B cell (primary cell): ENCODE results near the gene IGHMBP2. TPM values are rescaled to one million over a fixed set of nuclear protein-coding genes. Genes with fewer than 3 reads are reported as not detected.

Experiments used
- ATAC-seq: fragments of 200-7000 bp; cut with Tn5 transposase; one replicate; pipeline ENCODE4 v1.10.0; 2021; ENCODE audit warnings: low read depth, mild to moderate bottlenecking, moderate number of reproducible peaks, moderate library complexity
- CTCF ChIA-PET: fragments of 350-600 bp; sonication (Branson Sonifier 250); formaldehyde crosslinking; loops from one replicate; lab custom pipeline; 2021; ENCODE audit warnings: antibody characterized with exemption, inconsistent platforms; lab: Charles Lee
- POLR2A ChIA-PET: fragments of 350-600 bp; sonication (Branson Sonifier 250); formaldehyde crosslinking; loops from one replicate; lab custom pipeline; 2021; ENCODE audit warnings: antibody characterized with exemption; lab: Charles Lee
- DNase-seq: peaks from one replicate; pipeline ENCODE4 v3.0.0; 2013
- H2AFZ ChIP-seq: 2 replicates; pipeline ENCODE4 v1.6.1; 2012; ENCODE audit warnings: mild to moderate bottlenecking, low read depth, low read length; ENCODE audit not compliant: insufficient read depth, poor library complexity, severe bottlenecking
- H3K27ac ChIP-seq, 2 donors: 1 replicate in 1 of 2; 2 replicates in 1 of 2; pipeline ENCODE4 v1.5.1; 2012 to 2013; ENCODE audit warnings: low read length in 2 of 2, mild to moderate bottlenecking in 2 of 2, moderate library complexity in 1 of 2
- H3K27me3 ChIP-seq, 4 experiments: fragments of 200-600 bp in 1 of 4; sonication (generic) in 1 of 4; replicated peaks in 1 of 4; 1 replicate in 2 of 4; 2 replicates in 2 of 4; pipeline versions ENCODE4 v1.6.1 to v1.7.0; 2013 to 2016; ENCODE audit warnings: low read length in 3 of 4, mild to moderate bottlenecking in 2 of 4, mixed read lengths in 1 of 4, moderate library complexity in 1 of 4; ENCODE audit not compliant: insufficient read depth in 4 of 4, control insufficient read depth in 3 of 4; ENCODE audit errors: control extremely low read depth in 1 of 4
- H3K36me3 ChIP-seq, 2 experiments: replicated peaks in 1 of 2; 1 replicate in 1 of 2; 2 replicates in 1 of 2; pipeline versions ENCODE4 v1.6.1 to v1.7.1; 2013; ENCODE audit warnings: low read length in 1 of 2; ENCODE audit not compliant: insufficient read depth in 2 of 2, control insufficient read depth in 1 of 2; ENCODE audit errors: control extremely low read depth in 1 of 2, extremely low read depth in 1 of 2
- H3K4me1 ChIP-seq, 2 donors: fragments of 200-600 bp in 1 of 2; sonication (generic) in 1 of 2; 1 replicate in 1 of 2; 2 replicates in 1 of 2; pipeline versions ENCODE4 v1.5.1 to v1.6.1; 2013 to 2017; ENCODE audit warnings: low read length in 2 of 2; ENCODE audit not compliant: control insufficient read depth in 2 of 2, insufficient read depth in 2 of 2
- H3K4me2 ChIP-seq: replicated peaks from 2 replicates; pipeline ENCODE3; 2012; ENCODE audit warnings: mild to moderate bottlenecking, low read depth, low read length; ENCODE audit not compliant: poor library complexity, severe bottlenecking
- H3K4me3 ChIP-seq, 5 experiments: fragments of 200-600 bp in 1 of 5; sonication (generic) in 1 of 5; 1 replicate in 3 of 5; 2 replicates in 2 of 5; pipeline versions ENCODE4 v1.5.1 to v1.7.0; 2011 to 2016; ENCODE audit warnings: low read length in 4 of 5, mild to moderate bottlenecking in 4 of 5, low read depth in 2 of 5, control low read depth in 1 of 5, moderate library complexity in 1 of 5; ENCODE audit not compliant: insufficient read depth in 1 of 5; ENCODE audit errors: control extremely low read depth in 1 of 5, extremely low read depth in 1 of 5
- H3K79me2 ChIP-seq: fragments of 200-600 bp; sonication (generic); one replicate; pipeline ENCODE4 v1.6.0; 2016; ENCODE audit warnings: low read length; ENCODE audit not compliant: control insufficient read depth, insufficient read depth
- H3K9ac ChIP-seq: fragments of 200-600 bp; sonication (generic); 2 replicates; pipeline ENCODE4 v1.6.1; 2017; ENCODE audit warnings: mild to moderate bottlenecking, low read length, moderate library complexity
- H3K9me3 ChIP-seq, 3 donors: one replicate each; pipeline versions ENCODE4 v1.6.1 to v1.7.1; 2013; ENCODE audit warnings: low read length in 2 of 3; ENCODE audit not compliant: control insufficient read depth in 2 of 3, insufficient read depth in 1 of 3; ENCODE audit errors: control extremely low read depth in 1 of 3
- H4K20me1 ChIP-seq: 2 replicates; pipeline ENCODE4 v1.6.0; 2012; ENCODE audit warnings: mild to moderate bottlenecking, low read length; ENCODE audit not compliant: insufficient read depth, control insufficient read depth, poor library complexity, severe bottlenecking
- H3K27ac Mint-ChIP-seq: one replicate; pipeline ENCODE4 v1.8.0; 2021; ENCODE audit warnings: mixed read lengths
- H3K27me3 Mint-ChIP-seq: one replicate; pipeline ENCODE4 v1.8.0; 2021; ENCODE audit warnings: mixed read lengths
- H3K4me1 Mint-ChIP-seq: one replicate; pipeline ENCODE4 v1.8.0; 2021; ENCODE audit warnings: mixed read lengths
- H3K4me3 Mint-ChIP-seq: one replicate; pipeline ENCODE4 v1.8.0; 2021; ENCODE audit warnings: mixed read lengths
- H3K9me3 Mint-ChIP-seq: one replicate; pipeline ENCODE4 v1.8.0; 2022; ENCODE audit warnings: mixed read lengths; ENCODE audit not compliant: insufficient read depth
- CTCF ChIP-seq: fragments of 200-600 bp; IDR thresholded peaks from one replicate; pipeline ENCODE4 v1.8.0; 2022; ENCODE audit warnings: antibody characterized with exemption, mild to moderate bottlenecking
- EZH2 ChIP-seq: IDR thresholded peaks from 2 replicates; pipeline ENCODE4 v1.6.1; 2012; ENCODE audit warnings: borderline replicate concordance, low read depth, mild to moderate bottlenecking, moderate library complexity, low read length; ENCODE audit not compliant: insufficient read depth, poor library complexity, severe bottlenecking
- WGBS: methylation state at CpG from one replicate; pipeline ENCODE4 v1.1.5; 2013; ENCODE audit warnings: missing lambda C conversion rate; ENCODE audit not compliant: insufficient coverage; 5-methylcytosine and 5-hydroxymethylcytosine counted together
- intact Hi-C: fragments of 100-400 bp; cut with micrococcal nuclease; formaldehyde crosslinking; loops from one replicate; pipeline ENCODE4 v1.10.0; 2022
- polyA plus RNA-seq: library from polyadenylated mRNA; depleted of rRNA; stranded (reverse); fragments of >200 nt; gene quantifications from 2 replicates; pipeline ENCODE4 v1.2.3, GENCODE V29; 2012
- total RNA-seq, 2 donors: library from RNA; stranded (reverse); fragments of 120-200 nt in 1 of 2; gene quantifications; 1 replicate in 1 of 2; 2 replicates in 1 of 2; pipeline versions ENCODE4 v1.2.3 to v1.2.4, GENCODE V29; 2013 to 2022

IGHMBP2 gene
- total and polyA plus RNA-seq, 2 donors (not counting 1 experiment from before 2014, with no cell fraction given), result 41.4 to 42.9 TPM

- TF ChIP-seq CTCF (no peak), EZH2 (no peak)
- WGBS, result 100% methylated on average over 2 of the region's 3 CpGs
- DNase-seq (no peak), ATAC-seq (no peak)
- H3K27me3 ChIP-seq, result no peaks in the 10 kb centered on the region
- H3K4me2 ChIP-seq, result no peak overlapping the region
- no peak overlapping the region for H3K9ac ChIP-seq
- POLR2A ChIA-PET, result interaction anchor here (0.6 to 0.7 kb wide), 2 partner anchors 130 to 680 kb away, joined by 3 to 10 read pairs; no protein-coding TSS in a partner anchor
- H3K4me1 Mint-ChIP-seq, result peaks cover 12% of the 10 kb centered on the region
- H3K36me3 ChIP-seq, result peaks cover 19 to 67% of the 10 kb centered on the region in 2 experiments
- H3K4me1 ChIP-seq, result peaks cover 7 to 11% of the 10 kb centered on the region in 2 donors
- H4K20me1 ChIP-seq, result no peaks in the 10 kb centered on the region
- H3K9me3 ChIP-seq, result peaks cover 7 to 22% (median 12%) of the 10 kb centered on the region in 3 donors
- H3K4me3 Mint-ChIP-seq, result no peak overlapping the region
- H3K4me3 ChIP-seq, result no peak overlapping the region
- peaks cover 7% of the 10 kb centered on the region for H3K9me3 Mint-ChIP-seq
- H3K27ac ChIP-seq, result no peak overlapping the region
- H2AFZ ChIP-seq, result no peak overlapping the region
- no peaks in the 10 kb centered on the region for H3K27me3 Mint-ChIP-seq
- peaks cover 11% of the 10 kb centered on the region for H3K79me2 ChIP-seq
- H3K27ac Mint-ChIP-seq, result no peak overlapping the region
- intact Hi-C loops, result no loop called here
- CTCF ChIA-PET, result interaction anchor here (0.7 kb wide), 1 partner anchor 71 kb away, joined by 4 read pairs; no protein-coding TSS in a partner anchor
Observed at GRCh38 chr11:68925611-68926010, 21.9 kb downstream of the IGHMBP2 start.

GRCh38 chr11:68927280-68928135, 23.8 kb downstream of the IGHMBP2 start:
- ChIA-PET CTCF (no interaction called here), POLR2A (no interaction called here)
- H3K9me3 Mint-ChIP-seq, result peaks cover 7% of the 10 kb centered on the region
- intact Hi-C loops, result no loop called here
- Histone ChIP-seq H3K9me3 (peaks cover 7 to 22% (median 12%) of the 10 kb centered on the region in 3 donors), H3K27ac (no peak overlapping the region), H3K36me3 (peaks cover 19 to 63% of the 10 kb centered on the region in 2 experiments), H3K27me3 (no peaks in the 10 kb centered on the region), H3K4me2 (peak overlapping the region; percentile 20), H3K4me1 (peaks cover 7 to 11% of the 10 kb centered on the region in 2 donors), H4K20me1 (no peaks in the 10 kb centered on the region), H3K79me2 (peaks cover 11% of the 10 kb centered on the region), H2AFZ (no peak overlapping the region), H3K4me3 (no peak overlapping the region), H3K9ac (no peak overlapping the region)
- H3K4me1 Mint-ChIP-seq, result peaks cover 12% of the 10 kb centered on the region
- 83% methylated on average over 10 of the region's 12 CpGs for WGBS
- TF ChIP-seq EZH2 (no peak), CTCF (no peak)
- H3K27ac Mint-ChIP-seq, result peak overlapping the region; percentile 72
- H3K27me3 Mint-ChIP-seq, result no peaks in the 10 kb centered on the region
- DNase-seq, result peak; percentile 61
- H3K4me3 Mint-ChIP-seq, result peak overlapping the region; percentile 13
- peak; percentile 92 for ATAC-seq
